Neural progenitor cell (in vitro differentiated cells): ENCODE data around the gene SLC6A18. TPM values are rescaled to one million over a fixed set of nuclear protein-coding genes. Genes with fewer than 3 reads are reported as not detected.

Experiments used
- DNase-seq: peaks from one replicate; pipeline ENCODE4 v3.0.0-alpha.2; 2016; ENCODE audit warnings: low spot score
- H2AFZ ChIP-seq: fragments of 200-600 bp; sonication (generic); replicated peaks from 2 replicates; pipeline ENCODE4 v1.6.1; 2016; ENCODE audit warnings: antibody characterized with exemption
- H3F3A ChIP-seq: fragments of 200-600 bp; sonication (generic); 2 replicates; pipeline ENCODE4 v1.6.1; 2016; ENCODE audit warnings: antibody characterized with exemption, low read depth
- H3K27ac ChIP-seq: fragments of 200-600 bp; sonication (generic); 2 replicates; pipeline ENCODE4 v1.5.1; 2016; ENCODE audit warnings: mild to moderate bottlenecking
- H3K27me3 ChIP-seq: fragments of 200-600 bp; sonication (generic); 2 replicates; pipeline ENCODE4 v1.6.1; 2016; ENCODE audit warnings: mild to moderate bottlenecking, moderate library complexity
- H3K36me3 ChIP-seq: fragments of 200-600 bp; sonication (generic); 2 replicates; pipeline ENCODE4 v1.5.1; 2016
- H3K4me1 ChIP-seq: fragments of 200-600 bp; sonication (generic); 2 replicates; pipeline ENCODE4 v1.6.1; 2016; ENCODE audit warnings: mixed run types
- H3K4me2 ChIP-seq: fragments of 200-600 bp; sonication (generic); 2 replicates; pipeline ENCODE4 v1.6.1; 2016
- H3K4me3 ChIP-seq: fragments of 200-600 bp; sonication (generic); 2 replicates; pipeline ENCODE4 v1.5.1; 2016
- H3K79me2 ChIP-seq: fragments of 200-600 bp; sonication (generic); 2 replicates; pipeline ENCODE4 v1.6.1; 2016; ENCODE audit warnings: low read depth
- H3K9ac ChIP-seq: fragments of 200-600 bp; sonication (generic); 2 replicates; pipeline ENCODE4 v1.6.1; 2016
- H3K9me3 ChIP-seq: fragments of 200-600 bp; sonication (generic); 2 replicates; pipeline ENCODE4 v1.5.1; 2016; ENCODE audit warnings: low read depth
- H4K20me1 ChIP-seq: fragments of 200-600 bp; sonication (generic); 2 replicates; pipeline ENCODE4 v1.6.1; 2016; ENCODE audit warnings: low read depth
- H3K27ac Mint-ChIP-seq: 3 replicates; pipeline ENCODE4 v1.8.0; 2021; ENCODE audit warnings: mixed read lengths
- H3K27me3 Mint-ChIP-seq: 2 replicates; pipeline ENCODE4 v1.8.0; 2022; ENCODE audit warnings: low read depth, mild to moderate bottlenecking, inconsistent platforms, moderate library complexity, mixed read lengths; ENCODE audit not compliant: insufficient read depth
- H3K36me3 Mint-ChIP-seq: 3 replicates; pipeline ENCODE4 v1.8.0; 2021; ENCODE audit warnings: mixed read lengths
- H3K4me1 Mint-ChIP-seq: 3 replicates; pipeline ENCODE4 v1.8.0; 2021; ENCODE audit warnings: mixed read lengths
- H3K4me3 Mint-ChIP-seq: 3 replicates; pipeline ENCODE4 v1.8.0; 2021; ENCODE audit warnings: mild to moderate bottlenecking, moderate library complexity, mixed read lengths
- H3K9me3 Mint-ChIP-seq: 3 replicates; pipeline ENCODE4 v1.8.0; 2020; ENCODE audit warnings: mixed read lengths
- CTCF ChIP-seq: fragments of 200-600 bp; sonication (generic); IDR thresholded peaks from 2 replicates; pipeline ENCODE4 v1.5.1; 2017; ENCODE audit warnings: antibody characterized with exemption, mild to moderate bottlenecking
- EZH2 ChIP-seq: fragments of 200-600 bp; sonication (generic); IDR thresholded peaks from 2 replicates; pipeline ENCODE4 v1.6.1; 2017; ENCODE audit warnings: antibody characterized with exemption, mild to moderate bottlenecking, moderate library complexity
- EZH2phosphoT487 ChIP-seq: fragments of 200-600 bp; sonication (generic); IDR thresholded peaks from 2 replicates; pipeline ENCODE4 v1.6.1; 2017; ENCODE audit warnings: antibody characterized with exemption
- total RNA-seq: library from RNA; depleted of rRNA; stranded (reverse); fragments of >200 nt; gene quantifications from 2 replicates; pipeline ENCODE4 v1.2.3, GENCODE V29; 2015; ENCODE audit warnings: low replicate concordance

Gene SLC6A18
- total RNA-seq, 1 donor from 2014 or later: not detected

DNA sequence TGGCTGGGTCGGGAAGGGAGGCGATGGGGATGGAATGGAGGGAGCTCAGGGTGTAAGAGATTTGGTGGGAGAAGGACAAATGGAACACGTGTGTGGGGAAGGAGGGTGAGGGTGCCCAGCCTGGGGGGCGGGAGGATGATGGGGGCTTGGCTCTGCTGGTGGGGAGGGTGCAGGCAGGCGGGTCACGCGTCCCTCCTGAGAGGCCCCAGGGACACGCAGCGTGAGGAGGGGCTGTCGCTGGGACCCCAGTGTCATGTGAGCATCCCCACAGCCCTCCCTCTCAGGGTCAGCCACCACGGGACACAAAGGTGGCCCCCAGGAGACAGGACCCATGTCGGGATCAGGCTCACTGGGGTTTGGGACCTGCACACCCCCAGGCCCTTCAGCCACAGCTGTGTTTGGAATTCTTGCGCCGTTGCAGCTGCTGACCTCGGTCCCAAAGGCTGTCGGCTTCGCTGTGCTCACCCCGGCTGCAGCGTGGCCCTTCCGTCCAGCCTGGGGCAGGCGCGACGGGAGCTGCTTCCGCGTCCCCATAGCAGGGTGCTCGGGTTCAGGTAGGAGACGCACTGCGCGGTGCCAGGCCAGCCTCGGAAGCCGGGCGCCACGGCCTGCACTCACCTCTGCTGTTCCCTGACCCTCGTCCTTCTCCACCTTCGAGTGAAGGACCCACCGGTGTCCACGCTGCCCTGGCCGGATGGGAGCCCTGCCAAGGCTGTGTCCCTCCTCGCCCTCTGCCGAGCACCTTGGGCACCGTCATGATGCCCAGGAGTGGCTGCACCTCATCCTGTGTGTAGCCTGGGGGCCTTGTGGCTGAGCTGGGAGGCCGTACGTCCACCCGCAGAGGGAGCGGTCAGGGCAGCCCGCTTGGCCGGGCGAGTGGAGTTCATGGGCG, 18.4 kb upstream of the SLC6A18 start:
- no peak overlapping the region for H3K27ac ChIP-seq
- H2AFZ ChIP-seq: no peak overlapping the region
- no peak overlapping the region for H3K9ac ChIP-seq
- H3K79me2 ChIP-seq: no peaks in the 10 kb centered on the region
- no peaks in the 10 kb centered on the region for H3K36me3 ChIP-seq
- no peak for TF ChIP-seq EZH2phosphoT487
- TF ChIP-seq EZH2: no peak
- no peak for TF ChIP-seq CTCF
- H3K4me1 ChIP-seq: peaks cover 15% of the 10 kb centered on the region
- Mint-ChIP-seq H3K27ac (no peak overlapping the region), H3K9me3 (no peaks in the 10 kb centered on the region), H3K27me3 (peaks cover 16% of the 10 kb centered on the region), H3K4me3 (no peak overlapping the region), H3K4me1 (peaks cover 16% of the 10 kb centered on the region), H3K36me3 (no peaks in the 10 kb centered on the region)
- no peak overlapping the region for H3K4me3 ChIP-seq
- H3K9me3 ChIP-seq: no peaks in the 10 kb centered on the region
- no peaks in the 10 kb centered on the region for H3K27me3 ChIP-seq
- no peaks in the 10 kb centered on the region for H4K20me1 ChIP-seq
- H3K4me2 ChIP-seq: no peak overlapping the region
- DNase-seq: no peak
- H3F3A ChIP-seq: no peaks in the 10 kb centered on the region

GRCh38 chr5:1207555-1207954, 17.6 kb upstream of the SLC6A18 start:
- H3K4me3 Mint-ChIP-seq: peak overlapping the region; percentile 13
- H3K9ac ChIP-seq: no peak overlapping the region

DNA sequence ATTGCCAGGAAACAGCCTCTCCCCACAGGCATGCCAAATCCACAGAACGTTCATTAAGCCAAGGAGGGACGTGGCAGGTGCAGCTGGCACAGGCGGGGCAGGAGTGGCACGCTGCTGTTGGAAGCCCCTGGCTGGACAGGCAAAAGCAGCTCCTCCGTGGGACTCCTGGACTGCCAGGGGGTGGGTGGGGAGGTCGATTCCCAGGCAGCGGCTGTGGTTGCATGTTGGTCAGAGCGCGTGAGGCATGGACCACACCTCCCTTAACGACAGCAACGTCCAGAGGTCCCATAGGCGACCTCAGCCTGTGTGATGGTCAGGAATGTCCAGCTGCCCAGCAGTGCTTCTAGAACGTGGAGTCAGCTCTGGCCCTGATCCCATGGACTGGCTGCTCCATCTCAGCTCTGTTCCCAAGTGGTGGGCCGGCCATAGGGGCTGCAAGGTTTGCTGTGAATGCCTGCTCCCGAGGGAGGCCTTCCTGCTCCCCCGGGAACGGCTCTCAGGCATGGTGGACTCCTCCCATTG, 16.9 kb upstream of the SLC6A18 start:
- Histone ChIP-seq H3K36me3 (no peaks in the 10 kb centered on the region), H2AFZ (no peak overlapping the region), H3K27ac (no peak overlapping the region), H3K27me3 (no peaks in the 10 kb centered on the region), H3K79me2 (no peaks in the 10 kb centered on the region), H3K9ac (no peak overlapping the region), H3K9me3 (no peaks in the 10 kb centered on the region), H4K20me1 (no peaks in the 10 kb centered on the region), H3K4me2 (no peak overlapping the region), H3F3A (no peaks in the 10 kb centered on the region), H3K4me3 (no peak overlapping the region), H3K4me1 (peaks cover 15% of the 10 kb centered on the region)
- Mint-ChIP-seq H3K27me3 (peaks cover 18% of the 10 kb centered on the region), H3K36me3 (no peaks in the 10 kb centered on the region), H3K27ac (no peak overlapping the region), H3K9me3 (no peaks in the 10 kb centered on the region), H3K4me1 (peaks cover 16% of the 10 kb centered on the region), H3K4me3 (no peak overlapping the region)
- DNase-seq: no peak
- TF ChIP-seq CTCF (no peak), EZH2 (no peak), EZH2phosphoT487 (no peak)

More at GRCh38 chr5:1207555-1207954, 17.6 kb upstream of the SLC6A18 start:
- no peaks in the 10 kb centered on the region for H3K27me3 ChIP-seq
- H3K27ac Mint-ChIP-seq: peak overlapping the region; percentile 54
- no peaks in the 10 kb centered on the region for H3K79me2 ChIP-seq
- H3K36me3 ChIP-seq: no peaks in the 10 kb centered on the region
- no peak overlapping the region for H2AFZ ChIP-seq
- no peak overlapping the region for H3K4me3 ChIP-seq
- DNase-seq: no peak
- peaks cover 16% of the 10 kb centered on the region for H3K4me1 Mint-ChIP-seq
- no peaks in the 10 kb centered on the region for H3K9me3 ChIP-seq
- no peak overlapping the region for H3K27ac ChIP-seq
- H3K9me3 Mint-ChIP-seq: no peaks in the 10 kb centered on the region
- no peaks in the 10 kb centered on the region for H4K20me1 ChIP-seq
- H3F3A ChIP-seq: no peaks in the 10 kb centered on the region
- peaks cover 18% of the 10 kb centered on the region for H3K27me3 Mint-ChIP-seq
- H3K4me1 ChIP-seq: peaks cover 15% of the 10 kb centered on the region
- no peak for TF ChIP-seq EZH2phosphoT487
- no peak for TF ChIP-seq EZH2
- TF ChIP-seq CTCF: no peak
- H3K36me3 Mint-ChIP-seq: no peaks in the 10 kb centered on the region
- H3K4me2 ChIP-seq: no peak overlapping the region
